HPDE6-E6E7 (cell line): Measurements from ENCODE around the gene ADGRE3.
"Not testable (repeated sequence)": the region's sequence is repeated elsewhere in the genome, so short reads cannot be mapped to it uniquely, and the experiment has no call there.

Experiments
- DNase-seq: peaks from one replicate; pipeline ENCODE4 v3.0.0; 2011; ENCODE audit warnings: missing footprints; ENCODE audit errors: extremely low spot score

ADGRE3 gene

GRCh38 chr19:14603990-14604387 is 70.7 kb downstream of the ADGRE3 start:
- DNase-seq: no peak

GRCh38 chr19:14599548-14600147 is 75.0 kb downstream of the ADGRE3 start:
- no peak for DNase-seq

GRCh38 chr19:14595558-14595957 is 79.1 kb downstream of the ADGRE3 start:
- DNase-seq: no peak

GRCh38 chr19:14589433-14589832 is 85.2 kb downstream of the ADGRE3 start:
- DNase-seq: not testable (repeated sequence)

GRCh38 chr19:14585187-14585586 is 89.5 kb downstream of the ADGRE3 start:
- not testable (repeated sequence) for DNase-seq

- not testable (repeated sequence) for DNase-seq
These were observed 90.3 kb downstream of the ADGRE3 start for GRCh38 chr19:14584372-14584771.

GRCh38 chr19:14582894-14583340 is 91.7 kb downstream of the ADGRE3 start, which contains the start of gene CLEC17A:
Gene CLEC17A, plus strand, starts transcription at chr19:14583084. Its CDS starts 77 bp downstream, at chr19:14583161.
- no peak for DNase-seq

GRCh38 chr19:14580623-14581237 is 93.9 kb downstream of the ADGRE3 start:
- no peak for DNase-seq

GRCh38 chr19:14577885-14578427 is 96.7 kb downstream of the ADGRE3 start:
- DNase-seq: no peak

- DNase-seq: no peak
These were observed 97.4 kb downstream of the ADGRE3 start for GRCh38 chr19:14577264-14577663.

- DNase-seq: no peak
These were observed 98.3 kb downstream of the ADGRE3 start for GRCh38 chr19:14576363-14576762.

- DNase-seq: no peak
These were observed 99.1 kb downstream of the ADGRE3 start for GRCh38 chr19:14575428-14575980.

- DNase-seq: peak; percentile 93
These were observed 102.8 kb downstream of the ADGRE3 start, which contains the start of gene NDUFB7 for GRCh38 chr19:14571695-14572490. Gene NDUFB7, minus strand, starts transcription at chr19:14572066. Its CDS starts 66 bp downstream, at chr19:14572000.

GRCh38 chr19:14570864-14571527 is 103.6 kb downstream of the ADGRE3 start:
- DNase-seq: no peak
